Ishikawa (cell line): ENCODE measurements around the gene ATP1B3.

Experiments used
- CEBPB ChIP-seq: IDR thresholded peaks from 2 replicates; pipeline ENCODE4 v1.6.1; 2012
- CREB1 ChIP-seq: IDR thresholded peaks from 2 replicates; pipeline ENCODE4 v1.6.1; 2012; ENCODE audit warnings: low read depth
- EGR1 ChIP-seq: IDR thresholded peaks from 2 replicates; pipeline ENCODE4 v1.6.1; 2012
- EP300 ChIP-seq: IDR thresholded peaks from 2 replicates; pipeline ENCODE4 v1.6.1; 2012; ENCODE audit warnings: borderline replicate concordance
- FOXM1 ChIP-seq: IDR thresholded peaks from 2 replicates; pipeline ENCODE4 v1.6.1; 2012; ENCODE audit warnings: low read depth, borderline replicate concordance
- NFIC ChIP-seq: IDR thresholded peaks from 2 replicates; pipeline ENCODE4 v1.6.1; 2012
- RAD21 ChIP-seq: IDR thresholded peaks from 2 replicates; pipeline ENCODE4 v1.6.1; 2012; ENCODE audit warnings: low read depth
- TAF1 ChIP-seq: IDR thresholded peaks from 2 replicates; pipeline ENCODE4 v1.6.1; 2012; ENCODE audit warnings: low read depth, mild to moderate bottlenecking
- TCF12 ChIP-seq: IDR thresholded peaks from 2 replicates; pipeline ENCODE4 v1.6.1; 2012; ENCODE audit warnings: low read depth
- TEAD4 ChIP-seq: IDR thresholded peaks from 2 replicates; pipeline ENCODE4 v1.6.1; 2012
- YY1 ChIP-seq: IDR thresholded peaks from 2 replicates; pipeline ENCODE4 v1.6.1; 2012; ENCODE audit warnings: low read depth
- ZBTB7A ChIP-seq: IDR thresholded peaks from 2 replicates; pipeline ENCODE4 v1.6.1; 2012; ENCODE audit warnings: low read depth
- TF ChIP-seq, protein P1 (sequence below): IDR thresholded peaks from 2 replicates; pipeline ENCODE4 v1.6.1; 2012
- TF ChIP-seq, protein P2 (sequence below): IDR thresholded peaks from 2 replicates; pipeline ENCODE4 v1.6.1; 2012
- TF ChIP-seq, protein P3 (sequence below): IDR thresholded peaks from 2 replicates; pipeline ENCODE4 v1.6.1; 2012; ENCODE audit warnings: low read depth, mild to moderate bottlenecking

Gene ATP1B3

DNA sequence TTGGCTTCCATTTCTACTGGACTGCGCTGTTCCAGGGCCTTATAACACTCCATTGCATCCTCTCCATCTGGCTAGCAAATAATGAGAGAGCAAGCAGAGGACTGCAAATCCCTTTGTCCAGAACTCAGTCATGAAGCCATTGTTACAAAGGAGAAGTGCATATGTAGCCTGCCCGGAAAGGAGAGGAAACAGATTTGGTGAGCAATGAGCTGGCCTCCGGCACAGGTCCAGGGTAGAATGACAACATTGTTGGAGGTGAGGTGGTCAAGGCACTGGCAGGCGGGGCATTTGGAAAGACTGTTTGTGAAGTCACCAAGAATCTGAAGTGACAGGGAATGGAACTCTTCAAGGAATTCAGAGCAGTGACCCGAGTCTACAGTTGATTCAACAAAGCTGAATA lies 25.0 kb upstream of the ATP1B3 start:
- TF ChIP-seq, protein P1, sequence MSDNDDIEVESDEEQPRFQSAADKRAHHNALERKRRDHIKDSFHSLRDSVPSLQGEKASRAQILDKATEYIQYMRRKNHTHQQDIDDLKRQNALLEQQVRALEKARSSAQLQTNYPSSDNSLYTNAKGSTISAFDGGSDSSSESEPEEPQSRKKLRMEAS: no peak
- no peak for TF ChIP-seq CEBPB
- TF ChIP-seq, protein P2, sequence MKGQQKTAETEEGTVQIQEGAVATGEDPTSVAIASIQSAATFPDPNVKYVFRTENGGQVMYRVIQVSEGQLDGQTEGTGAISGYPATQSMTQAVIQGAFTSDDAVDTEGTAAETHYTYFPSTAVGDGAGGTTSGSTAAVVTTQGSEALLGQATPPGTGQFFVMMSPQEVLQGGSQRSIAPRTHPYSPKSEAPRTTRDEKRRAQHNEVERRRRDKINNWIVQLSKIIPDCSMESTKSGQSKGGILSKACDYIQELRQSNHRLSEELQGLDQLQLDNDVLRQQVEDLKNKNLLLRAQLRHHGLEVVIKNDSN: no peak

- TF ChIP-seq, protein P2: no peak
- TF ChIP-seq FOXM1 (no peak), TCF12 (no peak), EP300 (no peak), RAD21 (no peak), TEAD4 (no peak), EGR1 (no peak), YY1 (no peak), ZBTB7A (no peak), NFIC (no peak), CREB1 (no peak), CEBPB (no peak)
- TF ChIP-seq, protein P1: no peak
- TF ChIP-seq, protein P3, sequence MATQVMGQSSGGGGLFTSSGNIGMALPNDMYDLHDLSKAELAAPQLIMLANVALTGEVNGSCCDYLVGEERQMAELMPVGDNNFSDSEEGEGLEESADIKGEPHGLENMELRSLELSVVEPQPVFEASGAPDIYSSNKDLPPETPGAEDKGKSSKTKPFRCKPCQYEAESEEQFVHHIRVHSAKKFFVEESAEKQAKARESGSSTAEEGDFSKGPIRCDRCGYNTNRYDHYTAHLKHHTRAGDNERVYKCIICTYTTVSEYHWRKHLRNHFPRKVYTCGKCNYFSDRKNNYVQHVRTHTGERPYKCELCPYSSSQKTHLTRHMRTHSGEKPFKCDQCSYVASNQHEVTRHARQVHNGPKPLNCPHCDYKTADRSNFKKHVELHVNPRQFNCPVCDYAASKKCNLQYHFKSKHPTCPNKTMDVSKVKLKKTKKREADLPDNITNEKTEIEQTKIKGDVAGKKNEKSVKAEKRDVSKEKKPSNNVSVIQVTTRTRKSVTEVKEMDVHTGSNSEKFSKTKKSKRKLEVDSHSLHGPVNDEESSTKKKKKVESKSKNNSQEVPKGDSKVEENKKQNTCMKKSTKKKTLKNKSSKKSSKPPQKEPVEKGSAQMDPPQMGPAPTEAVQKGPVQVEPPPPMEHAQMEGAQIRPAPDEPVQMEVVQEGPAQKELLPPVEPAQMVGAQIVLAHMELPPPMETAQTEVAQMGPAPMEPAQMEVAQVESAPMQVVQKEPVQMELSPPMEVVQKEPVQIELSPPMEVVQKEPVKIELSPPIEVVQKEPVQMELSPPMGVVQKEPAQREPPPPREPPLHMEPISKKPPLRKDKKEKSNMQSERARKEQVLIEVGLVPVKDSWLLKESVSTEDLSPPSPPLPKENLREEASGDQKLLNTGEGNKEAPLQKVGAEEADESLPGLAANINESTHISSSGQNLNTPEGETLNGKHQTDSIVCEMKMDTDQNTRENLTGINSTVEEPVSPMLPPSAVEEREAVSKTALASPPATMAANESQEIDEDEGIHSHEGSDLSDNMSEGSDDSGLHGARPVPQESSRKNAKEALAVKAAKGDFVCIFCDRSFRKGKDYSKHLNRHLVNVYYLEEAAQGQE: no peak
Measured at GRCh38 chr3:141853081-141853601, 23.3 kb upstream of the ATP1B3 start.

- TF ChIP-seq RAD21 (no peak), YY1 (no peak)
- TF ChIP-seq, protein P3: no peak
- TF ChIP-seq, protein P2: no peak
Measured at GRCh38 chr3:141853629-141854168, 22.7 kb upstream of the ATP1B3 start.

DNA sequence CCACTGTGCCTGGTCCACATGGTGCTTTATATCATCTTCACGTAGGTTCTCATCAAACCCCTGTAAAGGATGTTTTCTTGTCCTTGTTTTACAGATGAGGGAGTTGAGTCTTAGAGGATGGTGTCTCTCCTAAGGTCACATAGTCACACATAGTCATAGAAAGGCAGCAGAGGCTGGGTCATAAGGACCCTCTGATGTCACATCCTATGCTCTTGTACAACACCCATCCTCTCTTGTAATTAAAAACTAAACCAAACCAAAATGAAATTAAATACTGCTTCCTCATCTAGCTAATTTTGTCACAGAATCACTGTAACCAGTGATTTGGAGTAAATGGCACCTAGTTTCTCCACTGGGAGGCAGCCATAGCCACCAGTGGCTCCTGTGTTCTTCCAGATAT lies 21.8 kb upstream of the ATP1B3 start:
- no peak; the same call in 1 of the 2 replicates for TF ChIP-seq RAD21
- no peak for TF ChIP-seq NFIC
- TF ChIP-seq YY1: no peak
- no peak for TF ChIP-seq TEAD4
- no peak for TF ChIP-seq CREB1
- TF ChIP-seq, protein P1: no peak
- no peak for TF ChIP-seq EP300
- TF ChIP-seq, protein P3: no peak
- no peak for TF ChIP-seq CEBPB
- no peak for TF ChIP-seq EGR1
- TF ChIP-seq FOXM1: no peak
- TF ChIP-seq ZBTB7A: no peak
- TF ChIP-seq TCF12: no peak
- no peak for TF ChIP-seq TAF1
- TF ChIP-seq, protein P2: no peak
